Measurements from ENCODE around the gene TTPAL. TPM values are rescaled to one million over a fixed set of nuclear protein-coding genes. Genes with fewer than 3 reads are reported as not detected.

Gene TTPAL
- total and polyA plus RNA-seq, 10 of the 15 experiments (the other 5 are each of a cell fraction or from before 2014, with no cell fraction given): 4.0 to 24.0 (median 9.3) TPM

GRCh38 chr20:44431502-44432234 lies 44.0 kb upstream of the TTPAL start (continued):
- no peak for TF ChIP-seq ZNF687 (IDR thresholded peaks at IDR 0.05)
- no peak for TF ChIP-seq HSF1 (IDR thresholded peaks at IDR 0.05; ENCODE audit: low read depth, low read length)
- TF ChIP-seq IKZF2 (IDR thresholded peaks at IDR 0.05): no peak
- TF ChIP-seq MEF2B (IDR thresholded peaks at IDR 0.05; ENCODE audit: partially characterized antibody, poor library complexity, severe bottlenecking): no peak
- TF ChIP-seq DPF2 (IDR thresholded peaks at IDR 0.05): no peak
- no peak for TF ChIP-seq MYC (IDR thresholded peaks at IDR 0.05; ENCODE audit: insufficient read depth, insufficient read length, insufficient replicate concordance, low read length, severe bottlenecking)
- TF ChIP-seq KLF5 (IDR thresholded peaks at IDR 0.05; ENCODE audit: partially characterized antibody): no peak
- no peak for TF ChIP-seq NBN (IDR thresholded peaks at IDR 0.05)
- TF ChIP-seq JUNB (IDR thresholded peaks at IDR 0.05): no peak
- TF ChIP-seq SIX5 (IDR thresholded peaks at IDR 0.05; ENCODE audit: low read depth, low read length, severe bottlenecking): no peak
- no peak for TF ChIP-seq EED (IDR thresholded peaks at IDR 0.05; ENCODE audit: low read depth)
- TF ChIP-seq ZSCAN29 (IDR thresholded peaks at IDR 0.05): no peak
- TF ChIP-seq EP300 (IDR thresholded peaks at IDR 0.05; ENCODE audit: borderline replicate concordance in 1 of 2, control insufficient read depth in 1 of 2, low read depth in 2 of 2, low read length in 2 of 2): no peak

Data from GM12878 (cell line).